Type B pancreatic cell (in vitro differentiated cells): ENCODE measurements around the gene ETS1. TPM values are rescaled to one million over a fixed set of nuclear protein-coding genes. Genes with fewer than 3 reads are reported as not detected.

Experiments used
- DNase-seq: peaks from one replicate; pipeline ENCODE4 v3.0.0; 2021; ENCODE audit warnings: mixed read lengths; ENCODE audit not compliant: unreplicated experiment; ENCODE audit errors: extremely low spot score
- H3K27ac Mint-ChIP-seq: 2 replicates; pipeline ENCODE4 v1.8.0; 2021; ENCODE audit warnings: mild to moderate bottlenecking, mixed read lengths
- H3K27me3 Mint-ChIP-seq: 2 replicates; pipeline ENCODE4 v1.8.0; 2021; ENCODE audit warnings: mixed read lengths
- H3K36me3 Mint-ChIP-seq: 2 replicates; pipeline ENCODE4 v1.8.0; 2021; ENCODE audit warnings: mixed read lengths
- H3K4me1 Mint-ChIP-seq: one replicate; pipeline ENCODE4 v1.8.0; 2021; ENCODE audit warnings: mixed read lengths; ENCODE audit not compliant: unreplicated experiment
- H3K4me3 Mint-ChIP-seq: 2 replicates; pipeline ENCODE4 v1.8.0; 2021; ENCODE audit warnings: mild to moderate bottlenecking, mixed read lengths
- H3K9me3 Mint-ChIP-seq: 2 replicates; pipeline ENCODE4 v1.8.0; 2021; ENCODE audit warnings: mixed read lengths
- CTCF ChIP-seq: fragments of 200-600 bp; sonication (generic); conservative IDR thresholded peaks from 2 replicates; pipeline ENCODE4 v1.5.0; 2021; ENCODE audit warnings: antibody characterized with exemption, mild to moderate bottlenecking
- total RNA-seq: library from RNA; stranded (reverse); gene quantifications from 2 replicates; pipeline ENCODE4 v1.2.1, GENCODE V29; 2021; ENCODE audit warnings: low replicate concordance

The ETS1 gene
- total RNA-seq, 1 donor from 2014 or later, result 40.6 TPM

DNA sequence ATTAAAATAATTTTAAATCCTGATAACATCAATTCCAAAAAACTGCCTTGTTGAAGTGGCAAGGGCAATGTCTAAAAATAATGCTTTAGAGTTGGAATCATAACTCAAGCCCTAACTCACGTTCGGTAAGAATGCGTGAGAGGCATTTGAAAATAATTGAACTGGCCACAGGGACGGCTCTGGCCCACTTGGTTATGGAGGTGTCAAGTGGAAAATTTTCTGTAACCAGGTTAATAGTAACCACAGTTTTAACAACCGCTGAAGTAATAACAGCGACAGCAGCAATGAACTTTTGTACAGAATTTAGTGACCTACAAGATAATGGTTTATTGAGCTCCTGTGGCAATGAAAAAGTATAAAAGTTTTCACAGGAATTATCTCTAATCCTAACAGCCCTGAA lies 79.4 kb downstream of the ETS1 start:
- DNase-seq, result no peak
- no peak overlapping the region for H3K27ac Mint-ChIP-seq
- H3K36me3 Mint-ChIP-seq, result peaks cover 7% of the 10 kb centered on the region
- H3K4me1 Mint-ChIP-seq, result peaks cover 33% of the 10 kb centered on the region
- H3K4me3 Mint-ChIP-seq, result no peak overlapping the region
- H3K9me3 Mint-ChIP-seq, result no peaks in the 10 kb centered on the region
- no peaks in the 10 kb centered on the region for H3K27me3 Mint-ChIP-seq
- TF ChIP-seq CTCF, result no peak

DNA sequence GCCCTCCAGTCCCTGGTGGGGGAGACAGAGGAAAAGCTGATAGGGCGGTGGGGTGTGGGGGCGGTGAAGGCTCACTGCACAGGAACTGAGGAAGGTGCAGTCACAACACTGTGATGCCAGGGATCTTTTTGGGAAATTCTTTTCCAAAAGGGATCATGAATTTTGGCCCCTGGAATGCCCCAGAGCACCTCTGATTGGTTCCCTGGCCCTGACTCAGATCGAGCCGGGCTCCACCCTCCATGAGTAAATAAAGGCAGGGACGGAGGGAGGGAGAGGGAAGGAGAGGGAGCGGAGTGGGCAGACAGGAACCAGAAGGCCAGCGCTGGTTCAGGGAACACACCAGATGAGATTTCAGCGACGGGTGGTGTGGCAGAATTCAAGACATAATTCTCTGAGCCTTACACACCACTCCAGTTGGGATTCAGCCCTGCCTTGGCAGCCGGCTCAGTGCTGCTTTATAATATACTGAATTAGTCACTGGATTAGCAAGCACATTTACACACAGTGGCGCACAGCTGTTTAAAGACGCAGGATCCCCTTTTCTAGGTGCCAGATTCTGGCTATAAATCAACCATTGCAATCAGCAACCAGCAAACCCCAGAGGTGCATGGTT lies 80.3 kb downstream of the ETS1 start:
- no peak for TF ChIP-seq CTCF
- DNase-seq, result no peak
- Mint-ChIP-seq H3K4me3 (no peak overlapping the region), H3K27ac (no peak overlapping the region), H3K9me3 (no peaks in the 10 kb centered on the region), H3K4me1 (peaks cover 39% of the 10 kb centered on the region), H3K27me3 (no peaks in the 10 kb centered on the region), H3K36me3 (peaks cover 4% of the 10 kb centered on the region)

DNA sequence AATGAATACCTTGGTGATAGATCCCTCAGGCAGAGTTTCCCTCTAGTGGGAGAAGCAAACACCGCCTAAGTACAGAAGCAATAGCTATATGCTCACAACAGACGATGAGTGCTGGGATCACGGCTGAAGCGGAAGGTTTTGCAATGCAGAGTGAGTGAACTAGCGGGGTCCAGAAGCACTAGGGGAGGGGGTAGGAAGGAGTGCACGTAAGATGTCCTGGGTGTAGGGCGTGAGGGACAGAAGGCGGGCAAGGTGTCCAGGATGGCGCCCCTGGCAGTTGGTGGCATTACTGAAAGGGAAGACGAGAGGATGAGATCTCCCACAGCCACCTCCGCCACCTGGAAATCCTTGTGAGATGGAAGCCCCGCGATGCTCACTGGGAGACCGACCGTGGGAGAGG lies 81.0 kb downstream of the ETS1 start:
- H3K27me3 Mint-ChIP-seq, result no peaks in the 10 kb centered on the region
- H3K27ac Mint-ChIP-seq, result no peak overlapping the region
- H3K4me1 Mint-ChIP-seq, result peaks cover 46% of the 10 kb centered on the region
- H3K4me3 Mint-ChIP-seq, result no peak overlapping the region
- H3K9me3 Mint-ChIP-seq, result no peaks in the 10 kb centered on the region
- DNase-seq, result no peak
- TF ChIP-seq CTCF, result no peak
- H3K36me3 Mint-ChIP-seq, result peaks cover 9% of the 10 kb centered on the region

GRCh38 chr11:128505449-128506065 lies 81.8 kb downstream of the ETS1 start:
- H3K27me3 Mint-ChIP-seq, result peaks cover 4% of the 10 kb centered on the region
- no peak overlapping the region for H3K27ac Mint-ChIP-seq

GRCh38 chr11:128504486-128504885 lies 82.9 kb downstream of the ETS1 start:
- peaks cover 12% of the 10 kb centered on the region for H3K36me3 Mint-ChIP-seq
- H3K4me3 Mint-ChIP-seq, result no peak overlapping the region
- DNase-seq, result no peak
- peaks cover 4% of the 10 kb centered on the region for H3K27me3 Mint-ChIP-seq
- H3K27ac Mint-ChIP-seq, result no peak overlapping the region
- H3K4me1 Mint-ChIP-seq, result peaks cover 59% of the 10 kb centered on the region
- H3K9me3 Mint-ChIP-seq, result no peaks in the 10 kb centered on the region
- no peak for TF ChIP-seq CTCF

More at GRCh38 chr11:128505449-128506065, 81.8 kb downstream of the ETS1 start:
- Mint-ChIP-seq H3K4me1 (peaks cover 53% of the 10 kb centered on the region), H3K9me3 (no peaks in the 10 kb centered on the region), H3K4me3 (no peak overlapping the region), H3K36me3 (peaks cover 12% of the 10 kb centered on the region)
- TF ChIP-seq CTCF, result no peak
- DNase-seq, result no peak
